Measurements from ENCODE around the gene LPP. TPM values are rescaled to one million over a fixed set of nuclear protein-coding genes. Genes with fewer than 3 reads are reported as not detected.
A peak's percentile ranks its signal among the peaks of the same experiment; 100 is the strongest.

Gene LPP
- total RNA-seq, 4 donors from 2014 or later, result 56.0 to 65.7 (median 58.1) TPM

- in situ Hi-C loops (cut with MboI; ENCODE audit: low sequenced_read_pairs in 4 of 4), result no loop called here
- H3K4me1 ChIP-seq, result peaks cover 38 to 40% of the 10 kb centered on the region in 2 donors
- no peak for TF ChIP-seq POLR2A (IDR thresholded peaks at IDR 0.05)
- H3K9me3 ChIP-seq, result no peaks in the 10 kb centered on the region
- no peaks in the 10 kb centered on the region for H3K27me3 ChIP-seq
- H3K4me3 ChIP-seq, result no peak overlapping the region
- no peaks in the 10 kb centered on the region for H3K36me3 ChIP-seq
- ATAC-seq (no peak), DNase-seq (no peak)
- H3K27ac ChIP-seq, result peak overlapping the region in 3 of 4 donors; percentile 10 to 81 (median 74)
- intact Hi-C loops (cut with DNase I; ENCODE audit: low total_unique reads), result no loop called here
Measured at GRCh38 chr3:188199386-188199785, 45.4 kb downstream of the LPP start.

DNA sequence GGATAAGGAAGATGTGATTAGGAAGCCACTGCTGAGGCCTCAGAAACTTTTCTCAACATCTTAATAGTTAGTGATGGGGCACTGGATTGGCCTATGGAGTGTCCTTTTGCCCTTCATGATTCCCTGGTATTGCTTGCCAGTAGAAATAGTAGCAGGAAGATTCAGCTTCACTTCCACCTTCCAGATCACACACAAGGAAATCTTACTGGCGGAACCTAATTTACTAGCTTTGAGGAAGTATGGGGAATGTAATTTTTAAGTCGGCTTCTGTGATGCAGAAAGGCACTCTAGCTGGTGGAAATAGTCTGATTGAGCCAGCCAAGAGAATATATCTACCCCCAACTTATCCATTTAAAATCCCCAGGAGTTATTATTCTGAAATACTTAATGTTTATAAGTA, 46.5 kb downstream of the LPP start:
- TF ChIP-seq, protein P1, sequence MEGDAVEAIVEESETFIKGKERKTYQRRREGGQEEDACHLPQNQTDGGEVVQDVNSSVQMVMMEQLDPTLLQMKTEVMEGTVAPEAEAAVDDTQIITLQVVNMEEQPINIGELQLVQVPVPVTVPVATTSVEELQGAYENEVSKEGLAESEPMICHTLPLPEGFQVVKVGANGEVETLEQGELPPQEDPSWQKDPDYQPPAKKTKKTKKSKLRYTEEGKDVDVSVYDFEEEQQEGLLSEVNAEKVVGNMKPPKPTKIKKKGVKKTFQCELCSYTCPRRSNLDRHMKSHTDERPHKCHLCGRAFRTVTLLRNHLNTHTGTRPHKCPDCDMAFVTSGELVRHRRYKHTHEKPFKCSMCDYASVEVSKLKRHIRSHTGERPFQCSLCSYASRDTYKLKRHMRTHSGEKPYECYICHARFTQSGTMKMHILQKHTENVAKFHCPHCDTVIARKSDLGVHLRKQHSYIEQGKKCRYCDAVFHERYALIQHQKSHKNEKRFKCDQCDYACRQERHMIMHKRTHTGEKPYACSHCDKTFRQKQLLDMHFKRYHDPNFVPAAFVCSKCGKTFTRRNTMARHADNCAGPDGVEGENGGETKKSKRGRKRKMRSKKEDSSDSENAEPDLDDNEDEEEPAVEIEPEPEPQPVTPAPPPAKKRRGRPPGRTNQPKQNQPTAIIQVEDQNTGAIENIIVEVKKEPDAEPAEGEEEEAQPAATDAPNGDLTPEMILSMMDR (IDR thresholded peaks at IDR 0.05 in 4 of 5, conservative IDR thresholded peaks at IDR 0.05 in 1 of 5), result no peak
- no peak for TF ChIP-seq POLR2A (IDR thresholded peaks at IDR 0.05)

GRCh38 chr3:188202358-188203138, 48.6 kb downstream of the LPP start:
- TF ChIP-seq, protein P1 (IDR thresholded peaks at IDR 0.05 in 4 of 5, conservative IDR thresholded peaks at IDR 0.05 in 1 of 5), result no peak
- no peak for TF ChIP-seq POLR2A (IDR thresholded peaks at IDR 0.05)
- no peak for DNase-seq
- intact Hi-C loops (cut with DNase I; ENCODE audit: low total_unique reads), result no loop called here
- H3K4me1 ChIP-seq, result peaks cover 33% of the 10 kb centered on the region in 2 donors
- no peaks in the 10 kb centered on the region for H3K36me3 ChIP-seq
- in situ Hi-C loops (cut with MboI; ENCODE audit: low sequenced_read_pairs in 4 of 4), result loop anchor here in 1 of 4 donors (25.0 kb wide), 1 partner anchor 465 kb away; the partner anchor contains the start of gene BCL6
- H3K27me3 ChIP-seq, result no peaks in the 10 kb centered on the region
- ATAC-seq, result no peak
- H3K27ac ChIP-seq, result peak overlapping the region; percentile 17 to 81 (median 52)
- H3K4me3 ChIP-seq, result no peak overlapping the region
- H3K9me3 ChIP-seq, result no peaks in the 10 kb centered on the region

More for the DNA sequence above, 46.5 kb downstream of the LPP start:
- Histone ChIP-seq H3K27me3 (no peaks in the 10 kb centered on the region), H3K4me1 (peaks cover 41 to 44% of the 10 kb centered on the region in 2 donors), H3K4me3 (no peak overlapping the region), H3K36me3 (no peaks in the 10 kb centered on the region), H3K9me3 (no peaks in the 10 kb centered on the region), H3K27ac (peak overlapping the region; percentile 10 to 81 (median 64))
- in situ Hi-C loops (cut with MboI; ENCODE audit: low sequenced_read_pairs in 4 of 4), result loop anchor here in 1 of 4 donors (25.0 kb wide), 1 partner anchor 463 kb away; the partner anchor contains the start of gene BCL6
- intact Hi-C loops (cut with DNase I; ENCODE audit: low total_unique reads), result no loop called here
- ATAC-seq (no peak), DNase-seq (no peak)

GRCh38 chr3:188204526-188204925, 50.6 kb downstream of the LPP start:
- ATAC-seq (no peak), DNase-seq (no peak)
- Histone ChIP-seq H3K4me1 (peaks cover 28 to 37% of the 10 kb centered on the region in 2 donors), H3K36me3 (no peaks in the 10 kb centered on the region), H3K27me3 (no peaks in the 10 kb centered on the region), H3K27ac (peak overlapping the region; percentile 3 to 62 (median 40)), H3K4me3 (no peak overlapping the region), H3K9me3 (no peaks in the 10 kb centered on the region)
- intact Hi-C loops (cut with DNase I; ENCODE audit: low total_unique reads) (no loop called here), in situ Hi-C loops (cut with MboI; ENCODE audit: low sequenced_read_pairs in 4 of 4) (loop anchor here in 1 of 4 donors (25.0 kb wide), 1 partner anchor 467 kb away; the partner anchor contains the start of gene BCL6)
- TF ChIP-seq, protein P1 (IDR thresholded peaks at IDR 0.05 in 4 of 5, conservative IDR thresholded peaks at IDR 0.05 in 1 of 5), result no peak
- TF ChIP-seq POLR2A (IDR thresholded peaks at IDR 0.05), result no peak

DNA sequence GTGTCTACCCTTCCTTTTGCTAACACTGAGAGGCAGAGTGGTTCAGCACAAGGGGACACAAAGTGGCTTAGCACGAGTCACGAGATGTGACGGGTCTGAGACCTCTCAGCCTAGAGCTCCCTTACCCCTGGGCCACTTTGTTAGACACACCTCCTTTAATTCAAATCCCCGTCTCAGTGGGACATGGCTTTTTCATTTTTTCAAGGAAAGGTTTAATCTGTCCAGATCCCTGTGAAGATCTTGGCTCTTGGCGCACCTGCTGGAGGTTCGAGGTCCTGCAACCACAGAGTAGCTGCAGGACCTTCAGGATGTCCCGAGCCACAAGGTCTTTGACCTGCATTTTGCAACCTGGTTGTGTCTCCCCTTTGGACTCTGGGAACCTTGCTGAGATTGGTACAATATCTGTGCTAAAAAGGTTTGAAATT, 52.0 kb downstream of the LPP start:
- DNase-seq (no peak), ATAC-seq (peak in 1 of 2 donors; percentile 50)
- H3K9me3 ChIP-seq, result no peaks in the 10 kb centered on the region
- intact Hi-C loops (cut with DNase I; ENCODE audit: low total_unique reads), result no loop called here
- peak overlapping the region; percentile 23 to 72 (median 52) for H3K27ac ChIP-seq
- H3K4me1 ChIP-seq, result peaks cover 25 to 31% of the 10 kb centered on the region in 2 donors
- in situ Hi-C loops (cut with MboI; ENCODE audit: low sequenced_read_pairs in 4 of 4), result loop anchor here in 1 of 4 donors (25.0 kb wide), 1 partner anchor 469 kb away; the partner anchor contains the start of gene BCL6
- H3K27me3 ChIP-seq, result no peaks in the 10 kb centered on the region
- no peak for TF ChIP-seq POLR2A (IDR thresholded peaks at IDR 0.05)
- TF ChIP-seq, protein P1 (IDR thresholded peaks at IDR 0.05 in 4 of 5, conservative IDR thresholded peaks at IDR 0.05 in 1 of 5), result peak in 3 of 5 experiments; percentile 27 to 37 (median 37)
- H3K4me3 ChIP-seq, result no peak overlapping the region
- H3K36me3 ChIP-seq, result no peaks in the 10 kb centered on the region

All from gastrocnemius medialis (tissue), 4 donors.